HK-2 (cell line): ENCODE measurements around the gene SLC16A3.
A peak's percentile ranks its signal among the peaks of the same experiment; 100 is the strongest.
"Not testable (repeated sequence)": the region's sequence is repeated elsewhere in the genome, so short reads cannot be mapped to it uniquely, and the experiment has no call there.

Experiments used
- DNase-seq: peaks from one replicate; pipeline ENCODE4 v3.0.0-alpha.2; 2018; ENCODE audit not compliant: unreplicated experiment

The SLC16A3 gene

DNA sequence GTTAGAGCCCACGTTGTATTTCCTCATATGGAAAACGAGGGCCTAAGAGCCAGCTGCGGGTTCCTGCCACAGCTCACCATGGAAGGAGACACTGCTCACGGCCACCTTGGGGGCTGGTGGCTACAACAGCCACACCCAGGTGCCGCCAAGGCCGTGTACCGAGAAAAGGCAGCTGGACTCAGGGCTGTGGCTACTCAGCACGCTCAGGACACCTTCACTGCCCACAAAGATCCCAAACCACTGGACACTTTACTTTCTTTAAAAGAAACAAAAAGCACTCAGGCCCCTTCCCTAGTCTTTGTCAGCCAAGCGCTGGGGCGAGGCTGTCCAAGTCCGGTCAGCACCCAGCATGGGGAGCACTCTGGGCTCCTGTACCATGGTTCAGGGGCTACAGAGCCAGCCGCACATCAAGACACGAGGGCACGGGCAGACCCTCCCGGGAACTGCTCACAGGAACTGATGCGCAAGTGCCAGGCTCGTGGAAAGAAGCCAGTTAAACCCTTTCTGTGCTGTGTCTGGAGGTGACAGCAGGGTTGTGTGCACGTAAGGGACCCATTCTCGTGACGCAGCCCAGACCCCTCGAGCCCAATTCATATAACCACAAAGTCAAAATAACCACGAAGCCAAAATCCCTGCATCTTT, 18.5 kb downstream of the SLC16A3 start:
- no peak for DNase-seq

DNA sequence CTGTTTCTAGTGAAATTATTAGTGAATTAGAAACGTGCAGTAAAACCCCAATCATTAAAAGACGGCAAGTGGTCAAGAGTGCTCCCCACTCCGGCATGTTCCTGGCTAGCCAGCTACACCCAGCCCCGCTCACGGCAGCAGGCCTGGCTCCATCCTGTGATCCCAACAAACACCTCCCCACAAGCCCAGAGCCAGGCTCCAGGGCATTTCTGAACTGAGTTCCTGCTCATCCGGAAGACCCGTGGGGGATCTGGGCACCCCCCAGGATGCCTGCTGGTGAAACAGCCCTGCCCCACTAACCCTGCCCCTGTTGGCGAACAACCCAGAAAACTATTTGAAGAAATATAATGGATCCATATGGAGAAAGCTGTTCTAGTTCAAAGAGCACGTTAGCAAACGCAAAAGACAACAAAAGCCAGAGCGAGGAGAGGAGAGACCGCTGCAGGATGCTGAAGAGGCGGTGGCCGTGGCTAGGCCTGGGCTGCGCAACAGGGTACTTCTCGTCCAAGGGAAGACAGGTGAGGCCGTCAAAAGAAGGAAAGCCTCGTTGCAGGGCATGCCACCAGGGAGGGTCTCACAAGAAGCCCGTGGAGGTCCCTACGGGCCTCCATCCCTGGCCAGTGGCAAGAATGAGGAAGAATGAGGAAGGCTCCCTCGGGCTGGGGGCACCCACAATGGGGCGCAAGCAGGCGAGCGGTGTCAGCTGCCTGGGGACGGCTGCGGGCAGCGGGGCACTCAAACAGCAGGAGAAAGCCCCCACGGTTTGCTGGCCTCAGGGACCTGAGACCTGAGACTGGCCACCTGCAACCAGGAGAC, 19.2 kb downstream of the SLC16A3 start:
- no peak for DNase-seq

DNA sequence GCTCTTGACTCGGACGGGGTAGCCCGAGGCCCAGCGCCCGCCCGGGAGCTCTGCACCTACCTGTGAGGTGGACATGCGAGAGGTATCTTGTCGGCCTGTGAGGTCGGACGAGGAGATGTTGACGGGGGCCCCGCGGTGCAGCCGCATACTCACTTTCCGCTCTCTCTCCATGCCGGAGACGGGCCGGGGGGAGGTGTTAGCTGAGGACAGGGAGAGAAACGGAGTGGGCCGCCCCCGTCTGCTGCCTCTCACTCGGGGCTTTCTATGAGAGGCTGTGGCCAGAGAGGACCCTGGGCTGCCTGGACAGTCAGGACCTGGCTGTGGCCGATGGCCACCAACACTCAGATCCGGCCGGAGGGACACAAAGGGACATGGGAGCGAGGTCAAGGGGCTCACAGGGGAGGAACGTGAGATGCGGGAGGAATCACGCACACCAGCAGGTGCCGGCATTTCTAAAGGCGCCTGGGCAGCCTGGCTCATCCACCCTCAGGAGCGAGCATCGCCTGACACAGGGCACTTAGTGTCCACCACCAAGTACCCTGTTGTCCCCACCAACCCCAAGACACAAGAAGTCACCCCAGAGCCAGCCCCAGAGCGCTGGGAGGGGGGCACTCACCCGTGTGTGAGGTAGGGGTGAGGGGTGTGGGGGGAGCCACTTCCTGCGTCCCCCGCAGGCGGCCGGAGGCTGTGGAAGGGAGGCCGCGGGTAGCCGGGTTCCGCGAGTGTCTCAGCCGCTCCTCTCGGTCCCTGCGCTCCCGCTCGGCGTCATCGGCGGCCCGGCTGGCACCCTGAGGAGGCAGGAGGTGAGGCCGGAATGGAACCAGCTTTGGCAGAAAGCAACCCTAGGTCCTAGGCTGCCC, 20.2 kb downstream of the SLC16A3 start:
- no peak for DNase-seq

DNA sequence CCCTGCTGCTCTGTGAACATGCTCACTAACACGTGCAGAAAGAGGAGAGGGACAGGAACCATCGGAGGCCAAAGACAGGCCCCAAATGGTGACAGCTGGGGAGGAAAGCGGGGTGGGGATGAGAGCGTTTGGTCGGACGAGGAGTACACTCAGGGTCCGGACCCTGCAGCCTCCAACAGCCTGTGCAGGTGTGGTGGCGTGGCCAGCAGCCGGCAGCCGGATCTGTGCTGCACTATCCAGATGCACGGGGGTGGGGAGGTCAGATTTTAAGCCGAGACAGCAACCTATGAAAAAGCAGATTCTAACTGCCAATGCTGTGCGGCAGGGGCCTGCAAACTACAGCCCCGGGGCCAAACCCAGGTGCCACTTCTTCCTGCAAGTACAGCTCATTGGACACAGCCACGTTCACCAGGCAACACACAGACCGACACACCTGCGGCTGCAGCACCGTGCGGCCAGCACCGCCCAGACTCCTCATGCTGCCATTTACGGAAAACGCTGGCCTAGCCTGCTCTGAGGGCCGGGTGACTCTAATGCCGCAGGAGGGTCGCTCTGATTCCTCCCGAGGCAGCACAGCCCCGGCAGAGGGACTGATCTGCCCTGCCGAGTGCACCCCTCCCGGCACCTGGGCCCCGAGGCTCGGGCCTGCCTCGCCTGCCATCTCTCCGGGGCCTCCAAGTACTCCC, 21.2 kb downstream of the SLC16A3 start:
- DNase-seq: no peak

DNA sequence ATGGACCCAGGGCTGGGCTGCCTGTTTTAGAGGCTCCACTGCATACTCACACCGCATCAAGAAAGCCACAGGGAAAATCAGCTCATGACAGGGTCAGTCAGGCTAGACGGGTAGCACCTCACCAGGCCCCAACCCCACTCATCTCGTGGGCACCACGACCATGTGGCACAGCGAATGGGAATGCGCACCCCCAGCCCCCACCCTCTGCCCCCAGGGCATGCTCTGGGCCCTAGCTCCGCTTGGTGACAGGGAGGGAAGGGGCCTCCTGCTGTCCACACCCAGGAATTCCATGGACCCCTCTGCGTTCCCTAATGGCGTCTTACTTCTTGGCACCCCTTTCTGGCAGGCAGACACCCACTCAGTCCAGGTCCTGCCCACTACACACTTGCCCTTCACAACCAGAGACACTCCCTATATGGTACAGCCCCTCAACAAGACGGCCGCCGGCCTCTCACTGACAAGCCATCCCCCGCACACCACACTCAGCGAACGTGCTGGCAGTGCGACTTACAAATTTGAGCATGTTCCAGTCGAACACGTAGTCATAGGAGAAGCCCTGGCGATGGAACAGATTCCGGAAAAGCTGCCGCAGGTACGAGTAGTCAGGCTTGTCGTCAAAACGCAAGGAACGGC, 22.1 kb downstream of the SLC16A3 start:
- DNase-seq: no peak

DNA sequence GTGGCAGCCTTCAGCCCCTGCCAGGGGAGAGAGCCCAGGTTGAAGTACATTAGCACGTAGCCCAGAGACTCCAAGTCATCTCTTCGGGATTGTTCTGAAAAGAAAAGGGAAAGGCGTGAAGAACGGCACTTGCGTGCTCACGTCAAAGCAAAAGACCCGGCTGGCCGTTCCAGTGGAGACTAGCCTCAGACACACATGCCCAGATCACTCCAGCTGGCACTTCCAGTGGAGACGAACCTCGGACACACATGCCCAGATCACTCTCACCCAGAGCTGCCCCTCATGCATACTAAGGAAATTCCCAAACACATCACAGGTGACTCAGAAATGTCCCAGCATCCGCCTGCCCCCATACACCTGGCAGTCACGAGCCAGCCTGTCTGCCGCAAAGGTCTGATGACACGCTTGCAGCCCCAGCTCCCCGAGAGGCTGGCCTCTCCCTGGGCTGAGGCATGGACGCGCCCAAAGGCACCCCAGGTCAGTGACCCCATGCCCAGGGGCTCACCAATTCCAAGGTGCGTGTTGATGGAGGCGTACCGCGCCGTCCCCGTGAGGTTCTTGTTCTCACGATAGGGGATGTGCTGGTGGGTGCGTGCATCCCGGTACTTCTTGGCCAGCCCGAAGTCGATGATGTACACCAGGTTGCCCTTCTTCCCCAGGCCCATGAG, 23.8 kb downstream of the SLC16A3 start:
- no peak for DNase-seq

DNA sequence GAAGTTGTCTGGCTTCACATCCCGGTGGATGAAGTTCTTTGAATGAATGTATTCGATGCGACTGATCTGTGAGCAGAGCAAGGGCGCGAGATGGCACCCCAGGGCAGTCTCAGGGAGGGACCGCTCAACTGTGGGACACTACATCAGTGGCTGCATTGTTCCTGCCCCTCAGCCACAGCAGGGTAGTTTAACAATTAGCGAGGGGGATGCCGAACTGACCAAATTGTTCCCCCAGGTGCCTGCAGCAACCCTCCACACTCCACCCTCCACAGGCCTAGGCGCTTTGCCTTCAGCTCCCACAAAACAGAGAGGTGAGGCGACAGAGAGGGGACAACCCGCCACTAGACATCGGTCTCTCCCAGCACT, 24.3 kb downstream of the SLC16A3 start:
- DNase-seq: no peak

DNA sequence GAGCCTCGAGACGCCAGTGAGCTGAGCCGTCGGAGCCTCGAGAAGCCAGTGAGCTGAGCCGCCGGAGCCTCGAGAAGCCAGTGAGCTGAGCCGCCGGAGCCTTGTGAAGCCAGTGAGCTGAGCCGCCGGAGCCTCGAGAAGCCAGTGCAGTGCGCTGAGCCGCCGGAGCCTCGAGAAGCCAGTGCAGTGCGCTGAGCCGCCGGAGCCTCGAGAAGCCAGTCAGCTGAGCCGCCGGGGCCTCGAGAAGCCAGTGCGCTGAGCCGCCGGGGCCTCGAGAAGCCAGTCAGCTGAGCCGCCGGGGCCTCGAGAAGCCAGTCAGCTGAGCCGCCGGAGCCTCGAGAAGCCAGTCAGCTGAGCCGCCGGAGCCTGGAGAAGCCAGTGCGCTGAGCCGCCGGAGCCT, 25.3 kb downstream of the SLC16A3 start:
- DNase-seq: not testable (repeated sequence)

DNA sequence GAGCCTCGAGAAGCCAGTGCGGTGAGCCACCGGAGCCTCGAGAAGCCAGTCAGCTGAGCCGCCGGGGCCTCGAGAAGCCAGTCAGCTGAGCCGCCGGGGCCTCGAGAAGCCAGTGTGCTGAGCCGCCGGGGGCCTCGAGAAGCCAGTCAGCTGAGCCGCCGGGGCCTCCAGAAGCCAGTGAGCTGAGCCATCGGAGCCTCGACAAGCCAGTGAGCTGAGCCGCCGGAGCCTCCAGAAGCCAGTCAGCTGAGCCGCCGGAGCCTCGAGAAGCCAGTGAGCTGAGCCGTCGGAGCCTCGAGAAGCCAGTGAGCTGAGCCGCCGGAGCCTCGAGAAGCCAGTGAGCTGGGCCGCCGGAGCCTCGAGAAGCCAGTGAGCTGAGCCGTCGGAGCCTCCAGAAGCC, 25.9 kb downstream of the SLC16A3 start:
- DNase-seq: not testable (repeated sequence)

DNA sequence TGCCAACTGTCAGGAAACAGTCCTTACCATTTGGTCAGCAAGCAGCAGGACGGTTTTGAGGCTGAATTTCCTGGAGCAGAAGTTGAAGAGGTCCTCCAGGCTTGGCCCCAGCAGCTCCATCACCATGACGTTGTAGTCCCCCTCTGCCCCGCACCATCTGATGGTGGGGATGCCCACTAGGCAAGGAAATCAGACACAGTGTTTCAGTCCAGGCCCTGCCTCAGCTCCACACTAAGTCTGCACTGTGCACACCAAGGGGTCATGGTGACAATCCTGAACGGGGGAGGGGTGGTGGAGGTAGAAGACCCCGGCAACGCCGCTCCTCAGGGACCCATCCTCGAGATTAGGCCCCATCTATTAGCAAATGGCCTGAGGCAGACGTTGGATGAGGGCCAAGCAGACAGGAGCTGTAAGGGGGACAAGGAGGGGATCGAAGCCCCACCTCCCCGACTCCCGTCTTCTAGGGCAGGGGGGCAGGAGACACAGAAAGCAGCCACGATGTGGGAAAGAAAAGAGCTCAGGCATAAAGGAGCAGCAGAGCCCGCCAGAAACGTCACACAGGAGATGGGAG, 26.6 kb downstream of the SLC16A3 start:
- DNase-seq: no peak

DNA sequence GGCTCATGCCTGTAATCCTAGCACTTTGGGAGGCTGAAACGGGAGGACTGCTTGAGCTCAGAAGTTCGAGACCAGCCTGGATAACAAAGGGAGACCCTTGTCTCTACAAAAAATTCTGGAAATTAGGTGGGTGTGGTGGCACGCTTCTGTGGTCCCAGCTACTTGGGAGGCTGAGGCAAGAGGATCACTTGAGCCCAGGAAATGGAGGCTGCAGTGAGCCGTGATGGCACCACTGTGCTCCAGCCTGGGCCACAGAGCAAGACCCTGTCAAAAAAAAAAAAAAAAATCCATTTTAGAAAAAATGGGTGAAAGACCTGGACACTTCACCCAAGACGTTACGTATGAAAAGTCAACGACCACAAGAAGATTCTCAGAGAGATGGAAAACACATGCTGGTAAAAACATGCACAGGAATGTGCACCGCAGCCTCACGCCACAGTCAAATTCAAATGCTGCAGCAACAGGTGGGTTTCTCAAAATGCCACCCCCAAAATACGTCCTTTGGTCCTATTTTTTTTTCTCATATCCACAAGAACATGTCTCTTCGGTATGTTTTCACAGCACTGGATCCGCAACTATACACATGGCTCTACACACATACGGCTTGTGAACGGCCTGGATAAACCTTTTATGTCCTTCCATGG, 27.5 kb downstream of the SLC16A3 start:
- no peak for DNase-seq

DNA sequence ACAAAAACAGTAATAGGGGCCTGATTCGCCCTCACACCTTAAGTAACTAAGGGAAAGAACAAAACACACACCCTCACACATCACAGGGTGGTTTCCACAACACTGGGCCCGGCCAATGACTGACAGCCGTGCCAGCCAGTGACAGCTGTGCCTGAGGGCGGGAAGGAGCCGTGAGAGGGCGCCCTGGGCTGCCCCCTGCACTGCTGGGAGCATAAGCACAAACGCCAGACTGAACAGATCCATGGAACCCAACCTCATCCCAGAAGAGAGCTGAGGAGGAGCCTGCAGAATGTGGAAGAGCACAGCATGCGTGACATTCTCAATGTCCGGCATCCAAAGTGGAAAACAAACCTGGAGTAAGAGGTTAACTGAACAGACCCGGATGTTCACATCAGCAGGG, 28.6 kb downstream of the SLC16A3 start:
- DNase-seq: no peak

DNA sequence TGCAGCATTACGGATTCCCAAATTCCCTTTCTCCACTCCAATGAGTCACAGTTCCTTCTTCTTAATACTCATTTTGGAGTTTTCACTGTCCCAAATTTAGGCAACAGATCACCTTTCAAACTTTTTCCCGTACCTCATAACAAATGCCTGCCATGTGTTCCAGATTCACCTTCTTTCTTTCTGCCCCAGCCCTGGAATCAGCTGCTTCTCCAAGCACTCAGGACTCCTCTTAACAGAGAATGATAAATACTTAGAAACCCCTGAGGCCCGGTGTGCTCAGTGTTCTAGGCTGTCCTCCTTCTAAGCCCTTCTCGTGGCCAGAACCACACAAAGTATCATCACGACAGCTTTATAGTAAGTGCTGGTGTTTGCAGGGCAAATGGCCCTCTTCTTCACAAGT, 29.7 kb downstream of the SLC16A3 start:
- no peak for DNase-seq

DNA sequence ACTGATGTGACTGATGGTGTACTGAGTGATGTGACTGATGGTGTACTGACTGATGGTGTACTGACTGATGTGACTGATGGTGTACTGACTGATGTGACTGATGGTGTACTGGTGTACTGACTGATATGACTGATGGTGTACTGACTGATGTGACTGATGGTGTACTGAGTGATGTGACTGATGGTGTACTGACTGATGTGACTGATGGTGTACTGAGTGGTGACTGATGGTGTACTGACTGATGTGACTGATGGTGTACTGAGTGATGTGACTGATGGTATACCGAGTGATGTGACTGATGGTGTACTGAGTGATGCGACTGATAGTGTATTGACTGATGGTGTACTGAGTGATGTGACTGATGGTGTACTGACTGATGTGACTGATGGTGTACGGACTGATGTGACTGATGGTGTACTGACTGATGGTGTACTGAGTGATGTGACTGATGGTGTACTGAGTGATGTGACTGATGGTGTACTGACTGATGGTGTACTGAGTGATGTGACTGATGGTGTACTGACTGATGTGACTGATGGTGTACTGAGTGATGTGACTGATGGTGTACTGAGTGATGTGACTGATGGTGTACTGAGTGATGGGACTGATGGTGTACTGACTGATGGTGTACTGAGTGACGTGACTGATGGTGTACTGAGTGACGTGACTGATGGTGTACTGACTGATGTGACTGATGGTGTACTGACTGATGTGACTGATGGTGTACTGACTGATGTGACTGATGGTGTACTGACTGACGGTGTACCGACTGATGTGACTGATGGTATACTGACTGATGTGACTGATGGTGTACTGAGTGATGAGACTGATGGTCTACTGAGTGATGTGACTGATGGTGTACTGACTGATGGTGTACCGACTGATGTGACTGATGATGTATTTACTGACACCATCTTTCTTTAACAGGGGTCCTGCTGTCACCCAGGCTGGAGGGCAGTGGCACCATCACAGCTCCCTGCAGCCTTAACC, 31.4 kb downstream of the SLC16A3 start:
- not testable (repeated sequence) for DNase-seq

DNA sequence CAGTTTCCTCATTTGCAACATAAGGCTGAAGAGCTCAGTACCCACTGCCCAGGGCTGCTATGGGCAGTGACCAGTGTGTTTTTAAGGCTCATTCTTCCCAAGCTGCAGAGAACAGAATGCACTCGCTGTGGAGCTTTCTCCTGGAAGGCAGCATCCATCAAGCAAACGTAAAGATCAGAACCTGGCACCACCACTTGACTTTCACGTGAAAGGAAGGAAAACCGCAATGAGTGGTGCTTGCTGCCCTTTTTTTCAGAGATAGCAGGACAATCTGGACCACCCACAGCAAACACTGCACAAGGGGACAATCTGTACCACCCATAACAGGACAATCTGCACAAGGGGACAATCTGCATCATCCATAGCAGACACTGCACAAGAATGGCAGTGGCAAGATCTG, 33.5 kb downstream of the SLC16A3 start:
- DNase-seq: no peak

DNA sequence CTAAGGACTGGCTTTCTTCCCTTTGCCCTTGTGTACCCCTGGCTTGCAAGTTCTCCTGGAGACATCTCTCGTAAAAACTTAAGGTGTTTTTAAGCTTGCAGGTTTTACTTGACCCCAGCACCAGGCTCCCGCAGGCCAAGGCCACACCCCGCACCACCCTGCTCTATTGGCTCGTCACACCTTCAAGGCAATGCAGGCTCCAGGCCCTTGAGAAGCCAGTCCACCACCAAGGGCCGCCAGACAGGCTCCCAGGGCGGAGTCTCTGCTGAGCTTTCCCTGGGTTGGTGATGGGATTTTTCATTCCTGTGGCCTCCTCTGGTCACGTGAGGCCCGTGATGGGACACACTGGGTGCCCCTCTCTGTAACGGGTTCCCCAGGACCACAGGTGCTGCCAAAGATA, 34.8 kb downstream of the SLC16A3 start:
- DNase-seq: no peak

DNA sequence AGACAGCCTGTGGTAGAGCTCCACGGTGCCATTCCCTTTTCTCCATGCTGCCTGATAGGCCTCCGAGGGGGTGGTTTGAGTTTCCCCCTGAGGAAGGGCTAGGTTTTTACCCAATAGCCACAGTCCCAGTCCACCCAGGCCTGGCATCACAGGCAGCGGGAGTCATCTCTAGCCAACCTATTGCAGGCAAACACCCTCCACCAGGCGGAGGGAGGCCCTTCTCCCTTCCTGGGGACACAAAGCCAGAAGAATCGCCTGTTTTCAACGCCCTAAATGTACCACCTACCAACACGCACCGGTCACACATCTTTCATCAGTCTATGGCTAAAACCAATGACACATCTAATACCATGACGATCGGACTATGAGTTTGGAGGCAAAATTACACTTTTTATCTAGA, 37.3 kb downstream of the SLC16A3 start:
- no peak for DNase-seq

DNA sequence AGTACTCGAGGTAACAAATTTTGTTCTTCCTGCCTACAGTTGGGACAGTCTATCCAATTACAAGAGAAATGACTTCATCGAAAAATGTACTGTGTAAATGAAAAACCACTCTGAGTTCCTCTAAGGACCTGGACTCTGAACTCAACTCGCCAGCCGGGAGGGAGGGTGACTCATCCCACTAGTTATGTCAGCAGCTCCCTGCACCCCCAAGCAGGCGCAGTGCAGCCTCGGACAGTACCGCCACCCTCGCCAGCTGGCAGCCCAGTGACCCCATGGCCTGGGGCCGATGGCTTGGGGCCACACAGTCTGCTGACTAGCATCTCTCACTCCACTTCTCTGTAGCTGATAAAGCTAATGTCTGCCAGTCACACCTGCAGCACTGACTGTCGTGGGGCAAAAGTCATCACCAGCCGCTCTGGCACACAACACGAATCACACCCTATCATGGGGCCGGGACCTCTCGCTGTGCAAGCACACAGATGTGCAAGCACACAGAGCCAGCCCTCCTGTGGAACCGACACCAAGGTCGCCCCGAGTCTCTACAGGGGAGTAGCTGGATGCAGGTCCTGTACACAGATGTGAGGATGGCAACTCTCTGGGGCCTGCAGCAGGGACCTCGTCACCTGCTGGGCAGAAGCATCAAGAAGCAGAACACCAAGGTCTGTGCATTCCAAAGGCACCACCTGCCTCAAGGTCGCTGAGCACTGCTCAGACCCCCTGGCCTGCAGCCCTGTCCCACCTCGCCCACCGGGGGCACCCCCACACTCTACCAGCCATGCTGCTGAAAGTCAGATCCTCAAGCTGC, 38.9 kb downstream of the SLC16A3 start:
- DNase-seq: peak; percentile 91
